Spleen (tissue), 11 donors: ENCODE measurements around the gene EFNA2. TPM values are rescaled to one million over a fixed set of nuclear protein-coding genes. Genes with fewer than 3 reads are reported as not detected.

Experiments used
- DNase-seq: peaks from one replicate; pipeline ENCODE4 v3.0.0-alpha.2; 2020
- H3K27ac ChIP-seq, 8 donors: fragments of 200-600 bp; sonication (generic) in 7 of 8; 1 replicate in 4 of 8; 2 replicates in 4 of 8; pipeline versions ENCODE4 v1.5.0 to v1.8.0; 2016 to 2021; ENCODE audit warnings: inconsistent platforms in 4 of 8, mild to moderate bottlenecking in 4 of 8, moderate library complexity in 1 of 8
- H3K27me3 ChIP-seq, 7 donors: fragments of 200-600 bp; sonication (generic) in 6 of 7; replicated peaks in 1 of 7; 1 replicate in 4 of 7; 2 replicates in 3 of 7; pipeline versions ENCODE4 v1.5.0 to v1.8.0; 2016 to 2021; ENCODE audit warnings: inconsistent platforms in 3 of 7, mild to moderate bottlenecking in 1 of 7
- H3K36me3 ChIP-seq, 6 donors: fragments of 200-600 bp; sonication (generic) in 5 of 6; 1 replicate in 4 of 6; 2 replicates in 2 of 6; pipeline versions ENCODE4 v1.5.0 to v1.8.0; 2016 to 2021; ENCODE audit warnings: inconsistent platforms in 2 of 6
- H3K4me1 ChIP-seq, 6 donors: fragments of 200-600 bp; sonication (generic) in 5 of 6; 1 replicate in 3 of 6; 2 replicates in 3 of 6; pipeline versions ENCODE4 v1.5.0 to v1.8.0; 2016 to 2021; ENCODE audit warnings: inconsistent platforms in 3 of 6
- H3K4me3 ChIP-seq, 8 donors: fragments of 200-600 bp; sonication (generic) in 7 of 8; 1 replicate in 4 of 8; 2 replicates in 4 of 8; pipeline versions ENCODE4 v1.5.0 to v1.8.0; 2016 to 2021; ENCODE audit warnings: inconsistent platforms in 4 of 8, mild to moderate bottlenecking in 4 of 8, moderate library complexity in 2 of 8
- H3K9me3 ChIP-seq, 8 donors: fragments of 200-600 bp; sonication (generic) in 7 of 8; 1 replicate in 4 of 8; 2 replicates in 4 of 8; pipeline versions ENCODE4 v1.5.0 to v1.8.0; 2016 to 2021; ENCODE audit warnings: inconsistent platforms in 4 of 8
- POLR2A ChIP-seq, 3 donors: fragments of 450-650 bp; IDR thresholded peaks; one replicate each; pipeline ENCODE4 v1.5.1; 2017; ENCODE audit warnings: antibody characterized with exemption in 3 of 3, mild to moderate bottlenecking in 1 of 3
- POLR2AphosphoS5 ChIP-seq, 3 donors: sonication (generic); formaldehyde crosslinking; IDR thresholded peaks; one replicate each; pipeline ENCODE4 v1.5.1; 2017; ENCODE audit warnings: antibody characterized with exemption in 3 of 3
- WGBS, 5 donors: extraction: QIAGEN DNeasy Blood & Tissue Kit in 3 of 5; methylation state at CpG; one replicate each; pipeline versions ENCODE4 v1.1.5 to v1.1.7; 2013 to 2018; 5-methylcytosine and 5-hydroxymethylcytosine counted together
- intact Hi-C: fragments of 100-400 bp; cut with DNase I; formaldehyde crosslinking; loops from one replicate; pipeline ENCODE4 v1.15.0; 2023; ENCODE audit warnings: low total_unique reads
- polyA plus RNA-seq, 3 donors: library from polyadenylated mRNA; stranded (reverse); fragments of 200-250 nt; gene quantifications; one replicate each; pipeline ENCODE4 v1.2.1, GENCODE V29; 2013
- total RNA-seq, 7 donors: library from RNA; depleted of rRNA in 3 of 7; stranded (reverse); fragments of >200 nt in 3 of 7; fragmentation: NEBNext Ultra II Directional in 4 of 7; extraction: Animal tissue kit (Norgen Biotek cat#: 25700) in 4 of 7; gene quantifications; one replicate each; pipeline versions ENCODE4 v1.1.0 to v1.2.1, GENCODE V29; 2016 to 2021
- TF ChIP-seq, protein P1 (sequence below), 11 experiments: fragments of 200-600 bp in 7 of 11; fragments of 450-650 bp in 4 of 11; sonication (generic) in 4 of 11; IDR thresholded peaks in 8 of 11; conservative IDR thresholded peaks in 3 of 11; 1 replicate in 7 of 11; 2 replicates in 4 of 11; pipeline versions ENCODE4 v1.4.0 to v1.8.0; 2016 to 2021; ENCODE audit warnings: antibody characterized with exemption in 11 of 11, inconsistent platforms in 4 of 11, mild to moderate bottlenecking in 1 of 11
- donor health status: healthy with polysubstance abuse.
- donor health status: DM: no; HTN: no; CAD: no; lungs with moderate emphysema.
- donor health status: DM: no; HTN: no; CAD: no.
- donor health status: Bipolar disorder and iron deficiency.
- donor health status: healthy.
- donor health status: DM: no; HTN: no; CAD: no.
- donor health status: DM: yes; HTN: yes; CAD: no.

The EFNA2 gene
- total and polyA plus RNA-seq, 10 donors, result not detected

DNA sequence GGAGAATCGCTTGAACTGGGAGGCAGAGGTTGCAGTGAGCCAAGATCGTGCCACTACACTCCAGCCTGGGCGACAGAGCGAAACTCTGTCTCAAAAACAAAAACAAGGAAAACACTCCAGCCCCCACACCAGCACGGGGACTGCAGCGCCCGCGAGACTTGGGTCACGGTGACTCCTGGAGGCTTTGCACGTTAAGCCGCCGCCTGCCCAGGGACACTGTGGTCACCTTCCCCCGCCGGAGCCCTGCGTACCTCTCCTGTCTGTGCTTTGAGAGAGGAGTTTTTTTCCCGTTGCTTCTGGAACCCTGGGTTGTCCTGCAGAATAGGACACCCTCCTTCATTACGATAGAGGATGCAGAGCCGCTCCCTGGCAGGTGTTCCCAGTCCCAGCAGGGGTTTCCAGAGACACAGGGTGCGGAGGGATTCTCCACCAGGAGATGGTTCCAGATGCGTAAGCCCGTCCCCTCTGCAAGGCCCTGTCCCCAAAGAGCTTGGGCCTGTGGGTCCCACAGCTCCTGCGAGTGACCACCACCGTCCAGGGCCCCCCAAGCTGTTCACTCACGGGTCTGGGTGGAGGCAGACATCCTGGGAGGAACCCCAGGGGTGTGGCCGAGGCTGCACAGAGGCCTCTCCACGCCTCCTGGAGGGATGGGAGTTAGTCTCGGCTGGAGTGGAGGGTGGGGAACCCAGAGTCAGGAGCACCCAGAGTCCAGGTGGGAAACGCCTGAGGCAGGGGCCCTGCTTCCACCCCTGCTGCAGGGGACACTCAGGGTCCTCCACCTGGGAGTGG lies 55.2 kb downstream of the EFNA2 start:
- WGBS, 5 donors, result 82 to 95% (median 85%) methylated on average over 20 to 28 of the region's 28 CpGs
- DNase-seq, result no peak
- Histone ChIP-seq H3K27ac (no peak overlapping the region), H3K9me3 (no peaks in the 10 kb centered on the region), H3K27me3 (peaks cover 0 to 18% (median 0%) of the 10 kb centered on the region in 7 donors), H3K4me3 (no peak overlapping the region), H3K36me3 (no peaks in the 10 kb centered on the region), H3K4me1 (peaks cover 0 to 16% (median 0%) of the 10 kb centered on the region in 6 donors)
- intact Hi-C loops, result no loop called here
- TF ChIP-seq, protein P1, sequence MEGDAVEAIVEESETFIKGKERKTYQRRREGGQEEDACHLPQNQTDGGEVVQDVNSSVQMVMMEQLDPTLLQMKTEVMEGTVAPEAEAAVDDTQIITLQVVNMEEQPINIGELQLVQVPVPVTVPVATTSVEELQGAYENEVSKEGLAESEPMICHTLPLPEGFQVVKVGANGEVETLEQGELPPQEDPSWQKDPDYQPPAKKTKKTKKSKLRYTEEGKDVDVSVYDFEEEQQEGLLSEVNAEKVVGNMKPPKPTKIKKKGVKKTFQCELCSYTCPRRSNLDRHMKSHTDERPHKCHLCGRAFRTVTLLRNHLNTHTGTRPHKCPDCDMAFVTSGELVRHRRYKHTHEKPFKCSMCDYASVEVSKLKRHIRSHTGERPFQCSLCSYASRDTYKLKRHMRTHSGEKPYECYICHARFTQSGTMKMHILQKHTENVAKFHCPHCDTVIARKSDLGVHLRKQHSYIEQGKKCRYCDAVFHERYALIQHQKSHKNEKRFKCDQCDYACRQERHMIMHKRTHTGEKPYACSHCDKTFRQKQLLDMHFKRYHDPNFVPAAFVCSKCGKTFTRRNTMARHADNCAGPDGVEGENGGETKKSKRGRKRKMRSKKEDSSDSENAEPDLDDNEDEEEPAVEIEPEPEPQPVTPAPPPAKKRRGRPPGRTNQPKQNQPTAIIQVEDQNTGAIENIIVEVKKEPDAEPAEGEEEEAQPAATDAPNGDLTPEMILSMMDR (IDR thresholded peaks at IDR 0.05 in 8 of 11, conservative IDR thresholded peaks at IDR 0.05 in 3 of 11), result no peak
- no peak for TF ChIP-seq POLR2AphosphoS5 (IDR thresholded peaks at IDR 0.05)
- TF ChIP-seq POLR2A (IDR thresholded peaks at IDR 0.05), result no peak

DNA sequence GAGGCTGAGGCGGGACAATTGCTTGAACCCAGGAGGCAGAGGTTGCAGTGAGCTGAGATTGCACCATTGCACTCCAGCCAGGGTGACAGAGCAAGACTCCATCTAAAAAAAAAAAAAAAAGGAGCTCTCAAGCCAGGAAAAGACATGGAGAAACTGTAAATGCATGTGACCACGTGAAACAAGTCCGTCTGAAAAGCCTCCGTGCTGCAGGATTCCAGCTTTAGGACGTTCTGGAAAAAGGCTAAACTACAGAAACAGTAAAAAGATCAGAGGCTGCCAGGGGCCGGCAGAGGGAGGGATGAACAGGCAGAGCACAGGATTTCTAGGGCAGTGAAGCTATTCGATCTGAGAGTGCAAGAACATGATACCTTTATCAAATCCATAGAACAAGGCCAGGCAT lies 57.4 kb downstream of the EFNA2 start:
- WGBS, 5 donors, result 61 to 71% (median 66%) methylated on average over 7 of the region's 7 CpGs
- no peak overlapping the region for H3K27ac ChIP-seq
- intact Hi-C loops, result no loop called here

DNA sequence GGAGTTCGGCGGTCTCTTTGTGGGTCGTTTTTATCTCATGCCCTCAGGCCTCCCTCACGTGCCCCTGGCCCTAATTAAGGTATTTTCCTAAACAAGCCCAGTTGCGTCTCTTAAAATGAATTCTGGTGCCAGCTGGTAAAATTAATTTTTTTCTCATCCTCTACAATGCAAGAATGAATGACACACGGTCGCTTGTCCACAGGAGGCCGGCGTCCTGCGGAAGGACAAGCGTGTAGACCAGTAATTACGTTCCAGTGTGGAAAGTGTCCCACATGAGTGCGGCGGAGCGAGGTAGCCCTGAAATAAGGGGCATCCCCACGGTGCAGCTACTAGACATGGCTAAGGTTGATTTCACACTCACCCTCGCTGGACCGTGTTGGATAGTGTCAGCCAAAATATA lies 63.5 kb downstream of the EFNA2 start:
- WGBS, 5 donors, result 82 to 89% (median 86%) methylated on average over 17 to 18 of the region's 18 CpGs

More for the DNA sequence above, 57.4 kb downstream of the EFNA2 start:
- Histone ChIP-seq H3K4me1 (peaks cover 0 to 16% (median 0%) of the 10 kb centered on the region in 6 donors), H3K27me3 (peaks cover 0 to 13% (median 0%) of the 10 kb centered on the region in 7 donors), H3K9me3 (no peaks in the 10 kb centered on the region), H3K36me3 (no peaks in the 10 kb centered on the region), H3K4me3 (no peak overlapping the region)
- DNase-seq, result no peak
- no peak for TF ChIP-seq POLR2AphosphoS5 (IDR thresholded peaks at IDR 0.05)
- TF ChIP-seq, protein P1 (IDR thresholded peaks at IDR 0.05 in 8 of 11, conservative IDR thresholded peaks at IDR 0.05 in 3 of 11), result no peak
- no peak for TF ChIP-seq POLR2A (IDR thresholded peaks at IDR 0.05)

DNA sequence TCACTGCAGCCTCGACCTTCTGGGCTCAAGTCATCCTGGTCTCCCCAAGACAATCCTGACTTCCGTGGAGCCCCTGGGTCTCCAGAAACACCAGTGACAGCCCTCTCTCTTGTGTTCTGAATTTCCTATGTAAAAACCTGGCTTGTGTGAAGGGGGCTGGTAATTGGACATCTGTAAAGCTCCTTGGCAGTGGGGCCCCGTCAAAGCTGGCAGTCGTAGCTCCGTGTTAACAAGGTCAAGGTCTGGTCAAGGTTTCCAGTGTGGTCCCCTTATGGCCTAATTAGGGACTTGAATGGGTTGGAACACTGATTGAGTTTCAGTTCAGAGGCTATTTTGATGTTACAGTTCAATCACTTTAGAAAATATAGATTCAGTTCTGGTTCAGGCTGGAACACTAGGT lies 65.2 kb downstream of the EFNA2 start:
- no peak for DNase-seq
- 59 to 83% (median 69%) methylated on average over 4 to 5 of the region's 5 CpGs for WGBS, 5 donors
- no peaks in the 10 kb centered on the region for H3K36me3 ChIP-seq
- no peaks in the 10 kb centered on the region for H3K27me3 ChIP-seq
- peaks cover 0 to 21% (median 14%) of the 10 kb centered on the region in 6 donors for H3K4me1 ChIP-seq
- H3K4me3 ChIP-seq, result no peak overlapping the region
- TF ChIP-seq POLR2A (IDR thresholded peaks at IDR 0.05), result no peak
- TF ChIP-seq POLR2AphosphoS5 (IDR thresholded peaks at IDR 0.05), result no peak
- TF ChIP-seq, protein P1 (IDR thresholded peaks at IDR 0.05 in 8 of 11, conservative IDR thresholded peaks at IDR 0.05 in 3 of 11), result no peak
- intact Hi-C loops, result no loop called here
- no peaks in the 10 kb centered on the region for H3K9me3 ChIP-seq
- no peak overlapping the region for H3K27ac ChIP-seq

More for the DNA sequence above, 63.5 kb downstream of the EFNA2 start:
- Histone ChIP-seq H3K36me3 (no peaks in the 10 kb centered on the region), H3K4me3 (no peak overlapping the region), H3K4me1 (peaks cover 0 to 21% (median 7%) of the 10 kb centered on the region in 6 donors), H3K9me3 (no peaks in the 10 kb centered on the region), H3K27ac (no peak overlapping the region), H3K27me3 (no peaks in the 10 kb centered on the region)
- intact Hi-C loops, result no loop called here
- no peak for DNase-seq
- TF ChIP-seq, protein P1 (IDR thresholded peaks at IDR 0.05 in 8 of 11, conservative IDR thresholded peaks at IDR 0.05 in 3 of 11), result no peak
- TF ChIP-seq POLR2AphosphoS5 (IDR thresholded peaks at IDR 0.05) (no peak), POLR2A (IDR thresholded peaks at IDR 0.05) (no peak)
